GM21825 (cell line): ENCODE results near the gene ACADS.
"Not testable (repeated sequence)": the region's sequence is repeated elsewhere in the genome, so short reads cannot be mapped to it uniquely, and the experiment has no call there.

Source experiments
- ATAC-seq: cut with Tn5 transposase; IDR thresholded peaks from one replicate; pipeline ENCODE4 v1.9.1; 2021; ENCODE audit warnings: mild to moderate bottlenecking, moderate library complexity; ENCODE audit not compliant: unreplicated experiment

The ACADS gene

DNA sequence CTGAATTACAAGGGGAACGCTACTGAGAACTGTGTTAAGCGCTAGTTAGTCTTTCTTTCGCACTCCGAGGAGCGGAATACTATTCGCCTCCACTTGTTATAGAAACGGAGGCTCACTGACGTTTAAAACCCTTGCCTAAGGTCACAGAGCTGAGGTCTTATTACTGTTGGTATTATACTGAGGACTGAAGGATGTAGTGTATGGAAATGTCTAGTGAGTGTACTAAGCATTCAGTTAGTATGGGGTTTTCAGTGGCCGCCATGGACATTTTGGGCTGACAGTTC is 826 bp downstream of the ACADS start:
- ATAC-seq: no peak

DNA sequence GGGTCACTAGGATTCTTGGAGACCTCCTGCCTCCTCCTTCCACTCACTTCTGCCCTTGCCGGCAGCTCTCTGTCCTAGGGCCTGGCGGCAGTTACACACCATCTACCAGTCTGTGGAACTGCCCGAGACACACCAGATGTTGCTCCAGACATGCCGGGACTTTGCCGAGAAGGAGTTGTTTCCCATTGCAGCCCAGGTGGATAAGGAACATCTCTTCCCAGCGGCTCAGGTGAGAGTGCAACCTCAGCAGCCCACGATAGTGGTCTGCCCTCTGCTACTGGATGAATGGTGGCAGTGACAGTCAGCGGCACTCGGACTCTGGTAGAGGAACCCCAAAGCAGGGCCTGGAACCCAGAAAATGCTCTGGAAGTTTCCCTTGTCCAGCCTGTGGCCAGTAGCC is 1.3 kb downstream of the ACADS start:
- no peak for ATAC-seq

DNA sequence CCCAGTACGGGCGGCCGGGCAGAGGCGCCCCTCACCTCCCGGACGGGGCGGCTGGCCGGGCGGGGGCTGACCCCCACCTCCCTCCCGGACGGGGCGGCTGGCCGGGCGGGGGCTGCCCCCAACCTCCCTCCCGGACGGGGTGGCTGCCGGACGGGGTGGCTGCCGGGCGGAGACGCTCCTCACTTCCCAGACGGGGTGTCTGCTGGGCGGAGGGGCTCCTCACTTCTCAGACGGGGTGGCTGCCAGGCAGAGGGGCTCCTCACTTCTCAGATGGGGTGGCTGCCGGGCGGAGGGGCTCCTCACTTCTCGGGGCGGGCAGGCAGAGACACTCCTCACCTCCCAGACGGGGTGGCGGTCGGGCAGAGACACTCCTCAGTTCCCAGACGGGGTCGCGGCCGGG is 6.6 kb downstream of the ACADS start:
- not testable (repeated sequence) for ATAC-seq

DNA sequence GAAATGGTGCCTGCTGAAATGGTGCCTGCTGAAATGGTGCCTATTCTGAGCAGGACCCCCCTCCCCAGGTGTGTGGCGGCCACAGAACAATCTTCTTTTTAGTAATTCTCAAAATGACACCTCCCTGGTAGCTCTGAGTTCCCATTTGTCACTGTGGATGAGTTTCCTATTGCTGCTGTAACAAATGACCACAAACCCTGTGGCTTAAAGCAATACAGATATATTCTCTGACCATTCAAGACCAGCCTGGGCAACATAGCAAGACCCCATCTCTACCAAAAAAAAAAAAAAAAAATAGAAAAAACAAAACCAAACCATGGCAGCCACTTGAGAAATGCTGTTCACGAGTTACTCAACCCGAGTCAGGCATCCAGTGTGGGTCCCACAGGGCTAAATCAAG is 7.9 kb downstream of the ACADS start:
- no peak for ATAC-seq

DNA sequence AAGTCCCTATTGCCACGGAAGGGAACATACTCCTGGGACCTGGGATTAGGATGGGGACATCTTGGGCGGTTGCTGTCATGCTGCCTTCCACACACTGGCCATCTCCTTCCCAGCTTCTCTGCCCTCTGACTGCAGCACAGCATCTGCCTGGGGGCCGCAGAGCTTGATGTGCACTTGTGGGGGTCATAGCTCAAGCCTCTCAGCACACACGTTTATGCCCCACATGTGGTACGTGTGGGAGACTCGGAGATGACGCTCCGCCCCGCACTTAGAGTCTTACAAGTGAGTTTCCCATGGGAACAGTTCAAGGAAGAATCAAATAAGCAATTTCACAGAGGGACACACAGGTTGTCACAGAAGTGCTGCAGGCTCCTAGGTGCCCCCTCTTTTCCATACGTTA is 8.6 kb downstream of the ACADS start:
- no peak for ATAC-seq

DNA sequence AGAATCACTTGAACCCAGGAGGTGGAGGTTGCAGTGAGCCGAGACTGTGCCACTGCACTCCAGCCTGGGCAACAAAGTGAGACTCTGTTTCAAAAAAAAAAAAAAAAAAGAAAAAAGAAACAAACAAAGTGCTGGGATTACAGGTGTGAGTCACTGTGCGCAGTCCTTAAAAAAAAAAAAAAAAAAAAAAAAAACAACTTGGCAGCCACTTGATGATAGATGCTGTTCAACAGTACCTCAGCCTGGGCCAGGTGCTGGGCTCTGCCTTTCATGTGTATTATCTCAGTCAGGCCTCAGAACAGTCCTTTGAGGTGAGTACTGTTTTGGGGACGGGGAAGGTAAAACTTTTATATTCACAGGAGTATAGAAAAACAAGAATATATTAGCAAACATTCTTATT is 9.6 kb downstream of the ACADS start:
- ATAC-seq: no peak

DNA sequence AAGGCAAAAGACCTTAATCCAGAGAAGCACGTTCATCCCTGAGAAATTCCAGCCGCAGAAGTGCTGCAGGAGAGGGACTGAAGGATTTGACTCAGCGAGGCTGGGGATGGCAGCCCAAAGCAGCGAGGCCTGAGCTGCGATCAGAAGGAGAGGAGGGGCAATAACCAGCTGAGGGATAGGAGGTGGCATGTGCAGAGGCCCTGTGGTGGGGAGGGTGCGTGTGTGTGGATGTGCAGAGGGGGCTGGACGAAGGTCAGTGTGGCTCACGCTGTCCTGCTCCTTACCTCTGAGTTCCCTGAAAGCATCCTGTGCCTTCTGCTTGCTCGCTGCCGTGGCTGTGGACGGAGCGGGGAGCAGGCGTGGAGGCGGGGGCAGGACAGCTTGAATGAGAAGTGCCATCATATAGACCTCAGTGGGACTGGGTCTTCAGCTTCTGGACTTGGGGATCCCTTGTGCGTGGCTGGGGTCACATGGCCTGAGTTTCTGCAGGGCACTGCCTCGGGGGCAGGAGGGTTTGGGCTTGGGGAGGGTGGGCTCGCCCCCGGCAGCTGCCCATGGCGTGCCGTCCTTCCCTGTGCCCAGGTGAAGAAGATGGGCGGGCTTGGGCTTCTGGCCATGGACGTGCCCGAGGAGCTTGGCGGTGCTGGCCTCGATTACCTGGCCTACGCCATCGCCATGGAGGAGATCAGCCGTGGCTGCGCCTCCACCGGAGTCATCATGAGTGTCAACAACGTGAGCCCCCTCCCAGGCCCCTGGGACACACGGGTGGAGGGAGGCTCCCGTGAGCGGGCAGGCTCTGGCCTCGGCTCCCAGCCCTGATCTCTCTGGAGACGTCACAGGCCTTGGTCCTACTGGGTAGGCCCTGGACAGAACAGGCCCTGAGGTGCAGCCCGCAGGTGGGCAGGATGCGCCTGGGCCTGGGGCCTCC is 11.0 kb downstream of the ACADS start:
- no peak for ATAC-seq

DNA sequence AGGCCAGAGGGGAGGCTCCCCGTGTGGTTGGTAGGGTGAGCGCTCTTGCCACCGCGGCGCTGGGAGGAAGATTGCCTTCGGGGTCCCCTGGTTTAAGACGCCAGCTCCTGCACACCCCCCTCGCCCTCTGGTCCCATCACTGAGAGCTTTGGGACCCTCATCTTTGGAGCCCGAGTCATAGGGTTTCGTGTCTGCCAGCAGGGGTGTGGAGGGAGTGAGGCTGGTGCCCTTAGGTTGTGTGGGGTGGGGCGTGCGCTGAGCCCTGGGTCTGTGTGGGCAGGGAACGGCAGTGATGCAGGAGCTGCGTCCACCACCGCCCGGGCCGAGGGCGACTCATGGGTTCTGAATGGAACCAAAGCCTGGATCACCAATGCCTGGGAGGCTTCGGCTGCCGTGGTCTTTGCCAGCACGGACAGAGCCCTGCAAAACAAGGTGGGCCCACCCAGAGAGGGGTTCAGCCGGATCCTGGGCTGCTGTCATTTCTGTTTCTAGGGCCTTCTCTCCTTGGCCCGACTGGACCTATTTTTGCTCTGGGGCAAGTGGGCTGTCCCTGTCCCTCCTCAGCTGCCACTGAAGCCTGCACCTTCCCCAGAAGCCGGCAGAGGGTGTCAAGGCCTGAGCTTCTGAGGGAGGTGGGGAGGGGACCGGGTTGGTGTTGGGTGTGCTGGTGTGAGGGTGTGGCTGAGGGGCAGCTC is 12.1 kb downstream of the ACADS start:
- ATAC-seq: no peak

DNA sequence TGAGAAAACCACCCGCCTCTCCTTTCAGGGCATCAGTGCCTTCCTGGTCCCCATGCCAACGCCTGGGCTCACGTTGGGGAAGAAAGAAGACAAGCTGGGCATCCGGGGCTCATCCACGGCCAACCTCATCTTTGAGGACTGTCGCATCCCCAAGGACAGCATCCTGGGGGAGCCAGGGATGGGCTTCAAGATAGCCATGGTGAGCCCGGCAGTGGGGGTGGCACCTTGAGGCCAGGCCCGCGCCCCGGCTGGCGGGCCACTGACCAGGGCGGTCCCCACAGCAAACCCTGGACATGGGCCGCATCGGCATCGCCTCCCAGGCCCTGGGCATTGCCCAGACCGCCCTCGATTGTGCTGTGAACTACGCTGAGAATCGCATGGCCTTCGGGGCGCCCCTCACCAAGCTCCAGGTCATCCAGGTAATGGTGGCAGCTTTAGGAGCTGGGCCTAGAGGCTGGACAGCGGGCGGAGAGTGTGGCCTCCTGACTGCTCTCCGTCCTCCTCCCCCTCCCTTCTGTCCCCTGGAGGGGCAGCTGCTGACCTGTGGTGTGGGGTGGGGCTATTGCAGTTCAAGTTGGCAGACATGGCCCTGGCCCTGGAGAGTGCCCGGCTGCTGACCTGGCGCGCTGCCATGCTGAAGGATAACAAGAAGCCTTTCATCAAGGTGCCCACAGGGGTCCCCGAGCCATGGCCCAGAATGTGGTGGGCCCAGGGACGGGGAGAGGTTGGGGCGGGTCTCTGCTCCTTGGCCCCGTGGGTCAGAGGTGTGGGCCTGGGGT is 12.8 kb downstream of the ACADS start:
- no peak for ATAC-seq

DNA sequence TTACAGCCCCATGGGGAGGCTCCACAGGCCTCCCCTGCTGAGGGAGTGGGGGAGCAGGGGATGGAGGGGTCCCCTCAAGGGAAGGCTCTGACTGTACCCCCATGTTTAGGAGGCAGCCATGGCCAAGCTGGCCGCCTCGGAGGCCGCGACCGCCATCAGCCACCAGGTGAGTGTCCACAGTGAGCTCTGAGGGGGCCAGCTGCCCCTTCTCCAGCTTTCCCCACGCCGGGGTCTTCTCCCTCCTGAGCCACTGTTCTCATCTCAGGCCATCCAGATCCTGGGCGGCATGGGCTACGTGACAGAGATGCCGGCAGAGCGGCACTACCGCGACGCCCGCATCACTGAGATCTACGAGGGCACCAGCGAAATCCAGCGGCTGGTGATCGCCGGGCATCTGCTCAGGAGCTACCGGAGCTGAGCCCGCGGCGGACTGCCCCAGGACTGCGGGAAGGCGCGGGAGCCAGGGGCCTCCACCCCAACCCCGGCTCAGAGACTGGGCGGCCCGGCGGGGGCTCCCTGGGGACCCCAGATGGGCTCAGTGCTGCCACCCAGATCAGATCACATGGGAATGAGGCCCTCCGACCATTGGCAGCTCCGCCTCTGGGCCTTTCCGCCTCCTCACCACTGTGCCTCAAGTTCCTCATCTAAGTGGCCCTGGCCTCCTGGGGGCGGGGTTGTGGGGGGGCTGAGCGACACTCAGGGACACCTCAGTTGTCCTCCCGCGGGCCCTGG is 13.6 kb downstream of the ACADS start:
- no peak for ATAC-seq

DNA sequence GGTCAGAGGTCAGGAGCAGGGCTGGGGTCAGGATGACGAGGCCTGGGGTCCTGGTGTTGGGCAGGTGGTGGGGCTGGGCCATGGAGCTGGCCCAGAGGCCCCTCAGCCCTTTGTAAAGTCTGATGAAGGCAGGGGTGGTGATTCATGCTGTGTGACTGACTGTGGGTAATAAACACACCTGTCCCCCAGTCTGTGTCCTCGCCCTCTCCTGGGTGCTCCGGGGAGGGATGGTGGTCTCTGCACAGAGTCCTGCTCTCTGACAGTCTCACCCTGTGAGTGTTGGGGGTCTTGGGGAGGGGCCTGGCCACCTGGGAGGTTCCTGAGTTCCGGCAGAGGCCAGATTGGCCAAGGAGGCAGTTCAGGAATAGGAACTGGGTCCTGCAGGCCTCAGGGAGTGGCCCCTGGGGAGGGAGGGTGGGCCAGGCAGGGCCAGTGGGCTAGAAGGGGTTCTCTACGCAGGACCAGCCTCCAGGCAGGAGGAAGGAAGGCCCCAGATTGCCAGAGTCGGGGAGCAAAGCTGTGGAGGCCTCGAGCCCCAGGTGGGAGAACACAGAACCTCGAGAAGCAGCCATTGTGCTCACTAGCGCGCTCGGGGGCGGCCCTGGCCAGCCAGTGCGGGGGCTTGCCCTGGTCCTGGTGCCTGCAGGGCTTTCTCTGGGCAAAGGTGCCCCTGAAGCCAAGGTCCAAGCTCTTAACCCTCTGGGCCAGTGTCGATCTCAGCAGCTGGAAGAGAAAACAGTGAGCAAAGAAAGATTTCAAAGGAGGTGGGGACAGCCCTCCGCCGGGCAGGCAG is 14.4 kb downstream of the ACADS start:
- no peak for ATAC-seq

DNA sequence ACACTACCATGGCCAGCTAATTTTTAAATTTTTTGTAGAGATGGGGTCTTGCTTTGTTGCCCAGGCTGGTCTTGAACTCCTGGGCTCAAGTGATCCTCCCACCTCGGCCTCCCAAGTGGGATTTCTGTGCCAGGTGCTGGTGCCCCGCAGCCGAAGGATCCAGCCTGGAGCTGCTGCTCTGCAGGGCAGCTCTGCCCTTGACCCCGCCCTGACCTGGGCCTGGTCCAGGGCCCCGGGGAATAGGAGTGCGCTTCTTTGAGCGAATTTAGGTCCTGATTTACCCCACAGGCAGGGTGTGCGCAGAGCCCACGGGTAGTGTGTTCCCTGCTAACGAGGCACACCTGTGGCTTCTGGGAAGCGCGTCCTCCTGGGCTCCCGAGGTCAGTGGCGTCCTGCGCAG is 15.2 kb downstream of the ACADS start:
- ATAC-seq: no peak

DNA sequence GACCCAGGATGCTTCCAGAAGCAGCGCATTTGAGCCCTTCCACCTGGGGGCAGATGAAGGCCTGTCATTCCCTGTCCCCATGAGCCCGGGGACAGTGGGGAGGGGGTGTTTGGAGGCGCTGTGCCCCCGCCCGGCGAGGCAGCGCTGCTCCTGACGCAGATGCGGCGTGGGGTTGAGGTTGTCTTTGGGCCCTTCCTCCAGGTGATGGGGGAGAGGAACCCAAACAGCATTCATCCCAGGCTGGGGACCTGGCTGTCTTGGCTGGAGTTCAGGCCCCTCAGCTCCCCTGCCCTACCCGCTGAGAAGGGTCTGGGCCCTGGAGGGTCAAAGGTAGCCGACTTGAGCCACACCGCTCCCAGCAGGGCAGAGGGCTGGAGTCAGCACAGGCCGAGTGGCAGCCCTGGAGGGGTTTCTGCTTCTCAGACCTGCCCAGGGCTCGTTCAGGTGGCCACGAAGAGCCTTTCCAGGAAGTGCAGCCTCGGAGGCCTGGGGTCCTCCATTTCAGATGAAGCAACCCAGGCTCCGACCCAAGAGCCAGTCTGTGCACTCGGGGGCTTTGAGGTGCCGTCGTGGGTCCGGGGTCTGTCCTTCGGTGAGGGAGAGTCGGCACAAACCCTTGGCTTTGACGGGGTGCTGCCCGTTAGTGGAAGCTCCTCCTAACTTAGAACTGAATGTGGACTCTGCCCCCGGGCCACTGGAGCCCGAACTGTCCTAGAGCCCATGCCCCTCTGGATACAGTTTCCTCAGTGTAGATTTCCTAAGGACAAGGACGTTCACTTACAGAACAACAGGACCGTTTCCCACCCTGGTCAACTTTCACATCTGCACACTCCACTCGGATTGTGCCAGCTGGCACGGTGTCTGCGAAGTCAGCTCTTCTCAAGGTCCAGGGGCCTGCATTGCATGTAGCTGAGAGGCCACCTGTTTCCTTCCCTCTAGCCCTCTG is 16.1 kb downstream of the ACADS start:
- no peak for ATAC-seq

DNA sequence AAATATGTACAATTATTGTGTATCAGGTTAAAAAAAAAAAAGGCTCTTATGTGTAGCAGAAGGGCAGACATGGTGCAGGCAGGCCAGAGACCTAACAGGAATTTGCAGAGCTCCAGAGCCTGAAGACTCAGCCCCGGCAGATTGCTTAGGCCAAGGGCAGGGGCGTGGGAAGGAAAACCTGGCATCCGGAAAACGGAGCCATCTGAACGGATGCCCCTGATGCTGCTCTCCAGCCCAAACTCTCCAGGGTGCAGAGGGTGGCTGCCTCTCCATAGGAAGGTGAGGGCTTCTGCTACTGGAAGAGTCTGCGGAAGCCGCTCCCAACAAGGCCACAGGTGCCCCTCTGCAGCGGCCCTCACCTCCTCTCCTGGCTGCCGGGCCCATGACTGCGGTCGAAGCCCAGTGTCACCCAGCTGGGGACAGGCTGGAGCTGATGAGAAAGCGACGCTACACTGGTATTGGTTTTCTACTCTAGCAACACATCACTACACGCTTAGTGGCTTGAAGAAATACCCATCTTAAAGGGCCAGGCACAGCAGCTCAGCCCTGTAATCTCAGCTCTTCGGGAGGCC is 19.4 kb downstream of the ACADS start:
- no peak for ATAC-seq

DNA sequence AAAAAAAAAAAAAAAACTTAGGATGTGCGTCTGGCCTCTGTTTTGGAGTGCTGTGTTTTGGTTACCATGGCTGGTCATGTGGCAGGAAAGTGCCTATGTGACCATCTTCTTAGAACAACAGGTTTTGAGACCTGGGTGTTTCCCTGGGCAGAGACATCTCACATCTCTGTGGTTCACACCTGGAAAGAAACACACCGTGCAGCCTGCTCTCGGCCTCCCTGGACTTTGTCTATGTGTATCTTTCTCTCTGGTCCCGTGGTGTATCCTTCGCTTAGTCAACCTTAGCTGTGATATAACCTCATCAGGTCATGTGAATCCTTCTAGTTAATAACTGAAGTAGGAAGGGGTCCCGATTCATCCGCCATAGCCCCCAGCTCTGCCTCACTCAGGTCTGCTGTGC is 22.6 kb downstream of the ACADS start:
- no peak for ATAC-seq

DNA sequence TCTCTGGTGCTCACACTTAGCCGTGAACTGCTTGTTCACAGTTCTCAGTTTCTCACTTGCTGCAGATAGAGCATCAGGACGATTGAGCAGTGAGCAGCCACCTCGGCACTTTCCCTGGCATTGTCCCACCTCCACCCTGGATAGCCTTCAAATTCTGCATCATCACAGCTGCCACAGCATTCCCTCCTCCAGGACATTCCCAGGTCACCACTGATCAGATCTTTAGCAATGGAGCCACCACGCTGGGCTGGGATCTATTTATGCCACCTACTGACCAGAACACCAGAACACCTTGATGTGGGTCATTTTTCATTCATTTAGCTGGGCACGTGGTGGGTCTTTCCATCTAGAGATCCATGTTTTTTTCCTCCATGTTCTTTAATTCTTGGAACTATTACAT is 23.6 kb downstream of the ACADS start:
- no peak for ATAC-seq

DNA sequence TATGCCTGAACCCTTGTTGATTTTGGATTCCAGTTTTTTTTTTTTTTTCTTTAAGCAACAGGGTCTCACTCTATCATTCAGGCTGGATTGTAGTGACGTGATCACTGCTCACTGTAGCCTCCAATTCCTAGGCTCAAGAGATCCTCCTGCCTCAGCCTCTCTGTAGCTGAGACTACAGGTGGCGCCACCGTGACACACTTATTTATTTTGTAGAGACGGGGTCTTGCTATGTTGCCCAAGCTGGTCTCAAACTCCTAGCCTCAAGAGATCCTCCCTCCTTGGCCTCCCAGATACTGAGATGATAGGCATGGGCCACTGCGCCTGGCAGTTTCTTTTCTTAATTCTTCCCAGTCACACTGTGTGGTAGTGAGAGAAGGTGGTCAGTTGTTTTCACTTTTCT is 25.2 kb downstream of the ACADS start:
- no peak for ATAC-seq

DNA sequence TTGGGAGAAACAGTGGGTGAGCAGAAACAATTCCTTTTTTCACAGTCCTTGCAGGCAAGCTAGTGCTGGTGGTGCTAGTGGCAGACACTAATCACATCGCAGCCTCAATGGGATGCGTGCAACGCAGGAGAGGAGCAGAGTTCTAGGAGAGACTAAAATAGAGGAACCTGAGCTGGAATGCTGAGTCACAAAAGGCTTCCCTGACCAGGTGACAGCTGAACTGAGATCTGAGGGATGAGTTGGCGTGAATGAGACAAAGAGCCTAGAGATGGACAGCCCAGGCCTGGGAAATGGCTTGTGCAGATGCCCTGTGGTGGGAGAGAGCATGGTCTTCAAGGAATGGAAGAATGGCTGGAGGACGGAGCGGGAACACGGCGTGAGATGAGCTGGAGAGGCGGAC is 25.8 kb downstream of the ACADS start:
- ATAC-seq: no peak

DNA sequence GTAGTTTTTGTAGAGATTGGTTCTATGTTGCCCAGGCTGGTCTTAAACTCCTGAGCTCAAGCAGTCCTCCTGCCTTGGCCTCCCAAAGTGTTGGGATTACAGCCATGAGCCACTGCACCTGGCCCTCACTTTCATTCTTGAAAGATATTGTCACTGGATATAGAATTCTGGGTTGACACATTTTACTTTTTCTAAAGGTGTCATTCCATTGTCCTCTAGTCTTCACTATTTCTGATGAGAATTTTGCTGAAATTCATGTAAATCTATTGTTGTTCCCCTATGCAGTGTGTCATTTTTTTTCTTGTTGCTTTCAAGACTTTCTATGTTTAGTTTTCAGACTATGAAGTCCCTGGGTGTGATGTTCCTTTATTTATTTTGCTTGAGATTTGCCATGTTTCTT is 29.2 kb downstream of the ACADS start:
- no peak for ATAC-seq
